NCI-H748 (cell line): Measurements from ENCODE around the gene SMARCAL1.

ENCODE experiments used
- DNase-seq: peaks from one replicate; lab custom pipeline; 2025; ENCODE audit not compliant: unreplicated experiment; lab: John Stamatoyannopoulos, UW

The SMARCAL1 gene

DNA sequence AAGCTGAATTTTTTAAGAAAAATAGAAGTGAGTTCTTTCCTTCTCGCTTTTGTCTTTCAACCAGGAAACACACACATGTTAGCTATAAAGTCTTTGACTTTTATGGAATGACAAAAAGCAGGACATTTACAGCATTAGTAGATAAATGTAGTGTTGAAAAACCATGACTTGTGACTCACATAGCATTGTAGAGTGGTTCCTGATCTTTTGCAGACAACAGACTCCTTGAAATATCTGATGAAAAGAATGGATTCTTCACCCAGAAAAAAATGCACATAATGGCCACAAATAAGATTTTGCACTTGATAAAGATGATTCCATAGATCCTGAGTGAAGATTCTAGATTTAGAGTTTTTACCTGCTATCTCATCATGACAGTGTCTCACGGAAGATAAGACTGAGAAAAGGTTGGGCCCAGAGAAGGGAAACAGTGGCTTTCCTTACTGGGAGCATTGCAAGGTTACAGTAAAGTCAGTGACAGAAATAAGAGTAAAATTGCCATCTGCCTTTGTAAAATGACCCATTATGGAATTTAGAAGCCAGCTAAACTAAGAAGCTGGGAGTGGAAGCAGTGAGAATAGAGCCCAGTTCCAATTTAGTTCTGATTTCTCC, 14.0 kb downstream of the SMARCAL1 start:
- DNase-seq: no peak

GRCh38 chr2:216426938-216427337, 14.7 kb downstream of the SMARCAL1 start:
- no peak for DNase-seq

DNA sequence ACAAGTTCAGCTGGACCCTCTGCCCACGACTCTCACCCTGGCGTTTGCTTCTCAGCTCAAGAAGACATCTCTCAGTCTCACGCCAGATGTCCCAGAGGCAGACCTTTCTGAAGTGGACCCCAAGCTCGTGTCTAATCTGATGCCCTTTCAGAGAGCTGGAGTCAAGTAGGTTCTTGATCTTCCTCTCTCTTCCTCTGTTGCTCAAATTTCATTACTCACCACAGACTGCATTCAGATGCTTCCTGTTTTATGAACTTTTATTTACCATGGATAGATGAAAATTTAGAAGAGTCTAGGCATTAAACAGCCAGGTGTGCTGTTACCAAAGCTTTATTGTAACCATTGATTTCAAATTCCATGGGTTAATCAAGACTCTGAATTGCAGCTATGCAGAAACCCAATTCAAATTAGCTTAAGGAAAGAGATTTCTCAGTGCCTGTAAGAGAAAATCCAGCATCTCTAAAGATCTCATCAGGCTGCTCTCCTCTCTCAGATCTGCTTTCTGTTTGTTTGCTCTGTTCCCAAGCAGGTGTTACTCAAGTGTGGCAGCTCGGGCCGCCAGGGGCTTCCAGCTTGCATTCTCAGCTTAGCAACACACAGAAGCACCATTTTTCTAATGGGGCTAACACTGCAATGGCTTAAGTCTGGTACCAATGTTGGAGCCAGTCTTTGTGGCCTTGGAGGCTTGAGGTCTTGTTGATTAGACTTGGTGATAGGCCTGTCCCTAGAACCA, 16.5 kb downstream of the SMARCAL1 start:
- DNase-seq: peak; percentile 90

GRCh38 chr2:216429428-216429827, 17.1 kb downstream of the SMARCAL1 start:
- no peak for DNase-seq

GRCh38 chr2:216430811-216431530, 18.7 kb downstream of the SMARCAL1 start:
- no peak for DNase-seq

- DNase-seq: no peak
Measured at GRCh38 chr2:216431531-216431856, 19.2 kb downstream of the SMARCAL1 start.

GRCh38 chr2:216436383-216436782, 24.1 kb downstream of the SMARCAL1 start:
- no peak for DNase-seq

DNA sequence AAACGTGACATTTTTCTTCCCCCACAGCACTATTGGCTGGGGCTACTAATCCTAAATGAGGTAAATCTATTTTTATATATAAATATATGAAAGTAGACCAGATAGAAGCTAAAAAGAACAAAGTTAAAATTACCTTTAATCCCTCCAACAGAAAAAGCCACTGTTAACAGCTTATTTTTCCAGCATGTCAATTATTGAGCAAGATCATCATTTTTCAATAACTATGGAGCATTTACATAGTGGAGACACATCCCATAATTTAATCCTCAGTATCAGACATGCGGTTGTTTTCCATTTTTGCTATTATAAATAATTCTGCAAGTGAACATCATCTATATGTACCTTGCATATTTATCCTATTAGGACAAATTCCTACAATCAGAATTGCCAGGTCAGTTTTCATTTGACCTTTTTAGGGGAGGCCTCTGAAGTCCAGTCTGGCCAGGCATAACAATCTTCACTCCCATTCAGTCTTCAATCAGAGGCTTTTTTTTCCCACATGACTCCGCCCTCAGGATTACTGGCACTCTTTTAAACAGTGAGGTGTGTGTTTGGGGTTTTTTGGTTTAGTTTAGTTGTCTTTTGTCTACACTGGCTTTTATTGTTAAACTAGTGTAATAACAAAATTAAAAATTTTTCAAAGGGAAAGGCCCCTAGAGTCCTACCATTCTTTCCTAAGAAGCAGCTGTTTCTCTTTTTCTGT, 29.2 kb downstream of the SMARCAL1 start:
- DNase-seq: no peak

GRCh38 chr2:216445501-216445900, 33.2 kb downstream of the SMARCAL1 start:
- DNase-seq: peak; percentile 62

DNA sequence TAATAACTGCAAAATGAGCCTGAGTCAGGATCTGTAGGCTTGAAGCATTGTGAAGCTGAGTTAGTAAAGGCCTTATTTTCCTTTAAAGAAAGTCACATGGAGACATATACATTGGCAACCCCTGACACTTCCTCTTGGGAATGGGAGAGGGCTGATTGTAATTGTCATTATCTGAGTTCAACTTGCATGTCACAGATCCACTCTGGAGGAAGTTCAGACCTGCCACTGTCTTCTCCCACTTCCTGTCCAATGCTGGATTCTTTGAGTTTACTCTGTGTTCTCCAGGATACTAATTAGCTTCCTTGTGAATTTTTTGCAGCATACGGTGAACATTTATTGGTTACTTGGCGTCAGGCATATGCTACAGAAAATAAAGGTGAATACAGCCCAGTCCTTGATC, 34.1 kb downstream of the SMARCAL1 start:
- no peak for DNase-seq

DNA sequence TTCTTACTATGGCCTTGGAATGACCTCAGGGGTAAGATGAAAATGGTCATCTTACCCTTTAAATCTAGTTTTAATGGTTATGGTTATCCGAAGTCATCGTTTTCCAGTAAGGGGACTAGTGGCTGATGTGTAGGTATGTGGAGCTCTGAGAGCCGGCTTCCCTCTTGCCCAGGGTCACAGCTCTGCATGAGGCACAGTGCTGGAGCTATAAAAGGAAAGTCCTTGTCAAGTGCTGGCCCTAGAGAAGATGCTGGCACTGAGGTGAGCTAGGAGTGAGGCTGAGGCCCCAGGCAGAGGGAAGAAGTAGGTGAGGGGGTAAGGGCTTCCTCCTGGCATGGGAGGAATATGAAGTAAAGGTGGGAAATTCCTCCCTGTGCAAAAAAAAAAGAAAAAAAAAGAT, 35.0 kb downstream of the SMARCAL1 start:
- no peak for DNase-seq

GRCh38 chr2:216448829-216449228, 36.5 kb downstream of the SMARCAL1 start:
- DNase-seq: no peak

DNA sequence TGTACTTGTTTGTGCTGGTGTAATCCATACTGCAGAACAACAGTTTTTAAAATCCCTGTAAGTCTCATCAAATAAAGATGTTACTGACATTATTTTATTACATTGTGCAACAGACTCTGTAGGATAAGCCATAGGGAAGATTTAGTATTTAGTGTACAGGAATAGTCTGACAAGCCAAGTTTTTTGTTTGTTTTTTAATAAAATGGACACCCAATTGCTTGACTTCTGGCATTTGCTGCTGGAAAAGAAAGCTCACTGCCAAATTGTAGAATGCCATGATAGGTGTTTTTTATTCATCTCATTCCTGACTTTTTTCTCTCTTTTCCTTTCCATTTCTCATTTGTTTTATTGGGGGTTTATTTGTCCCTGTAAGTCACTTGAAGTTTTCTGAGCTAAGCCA, 38.1 kb downstream of the SMARCAL1 start:
- DNase-seq: no peak

- no peak for DNase-seq
Measured at GRCh38 chr2:216450784-216451183, 38.5 kb downstream of the SMARCAL1 start.

- no peak for DNase-seq
Measured at GRCh38 chr2:216453955-216454614, 41.8 kb downstream of the SMARCAL1 start.

DNA sequence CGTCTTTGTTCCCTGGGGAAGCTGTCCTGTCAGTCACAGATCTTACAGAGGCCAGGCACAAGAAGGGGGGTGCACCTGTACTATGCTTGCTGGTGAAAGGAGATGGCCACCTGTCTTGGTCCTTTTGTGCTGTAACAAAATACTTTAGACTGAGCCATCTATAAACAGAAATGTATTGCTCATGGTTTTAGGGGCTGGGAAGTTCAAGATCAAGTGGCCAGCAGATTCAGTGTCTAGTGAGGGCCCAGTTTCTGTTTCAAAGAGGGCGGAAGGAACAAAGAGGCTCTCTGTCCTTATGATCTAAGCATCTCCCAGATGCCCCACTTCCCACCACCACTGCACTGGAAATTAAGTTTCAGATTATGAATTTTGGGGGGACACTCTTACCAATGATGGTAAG, 50.9 kb downstream of the SMARCAL1 start:
- DNase-seq: no peak

DNA sequence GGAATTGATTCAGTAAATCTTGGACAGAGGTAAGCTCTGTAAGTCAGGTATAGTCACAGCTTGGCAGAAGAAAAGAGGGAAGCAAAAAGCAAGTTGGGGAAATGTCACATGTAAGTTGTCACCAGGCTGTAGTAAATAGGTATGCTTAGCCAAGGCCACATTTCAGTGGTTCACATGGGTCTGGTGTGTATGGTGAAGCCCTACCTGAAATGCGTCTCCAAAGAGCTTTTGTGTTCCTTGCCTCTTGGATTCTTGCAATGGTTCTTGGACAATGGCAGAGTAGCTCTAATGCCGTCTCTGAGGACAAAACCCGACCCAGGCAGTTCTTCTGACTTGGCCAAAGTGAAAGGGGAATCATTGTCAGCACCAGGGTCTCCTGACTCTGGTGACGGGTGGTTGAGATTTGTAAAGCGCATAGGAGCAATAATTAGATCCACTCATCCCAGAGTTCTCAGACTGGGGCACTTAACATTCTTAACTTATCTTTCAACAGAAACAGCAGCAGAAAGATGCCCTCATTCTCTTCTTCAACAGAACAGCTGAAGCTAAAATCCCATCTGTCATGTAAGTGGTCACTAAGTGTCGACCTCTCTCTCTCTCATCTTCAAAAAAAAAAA, 51.9 kb downstream of the SMARCAL1 start:
- no peak for DNase-seq

GRCh38 chr2:216465579-216466195, 53.4 kb downstream of the SMARCAL1 start:
- no peak for DNase-seq

- DNase-seq: no peak
Measured at GRCh38 chr2:216467845-216468244, 55.6 kb downstream of the SMARCAL1 start.

- no peak for DNase-seq
Measured at GRCh38 chr2:216469661-216470060, 57.4 kb downstream of the SMARCAL1 start.
